ENCODE results near the gene MYO5C.

DNA sequence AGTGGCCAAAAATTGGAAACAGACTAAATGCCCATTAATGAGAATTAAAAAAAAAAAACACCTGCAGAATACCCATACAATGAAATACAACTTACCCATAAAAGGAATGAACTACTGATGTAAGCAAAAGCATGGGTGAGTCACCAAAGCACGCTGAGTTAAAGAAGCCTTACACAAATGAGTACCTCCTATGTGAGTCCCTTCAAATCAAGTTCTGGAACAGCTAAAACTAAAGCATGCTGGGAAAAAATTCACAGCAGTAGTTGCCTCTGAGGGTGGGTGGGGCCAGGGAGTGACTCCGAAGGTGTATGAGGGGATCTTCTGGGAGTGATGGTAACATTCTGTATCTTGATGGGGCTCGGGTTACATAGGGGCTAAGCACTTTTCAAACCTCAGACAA, 11.4 kb downstream of the MYO5C start:
- TF ChIP-seq, protein P1, sequence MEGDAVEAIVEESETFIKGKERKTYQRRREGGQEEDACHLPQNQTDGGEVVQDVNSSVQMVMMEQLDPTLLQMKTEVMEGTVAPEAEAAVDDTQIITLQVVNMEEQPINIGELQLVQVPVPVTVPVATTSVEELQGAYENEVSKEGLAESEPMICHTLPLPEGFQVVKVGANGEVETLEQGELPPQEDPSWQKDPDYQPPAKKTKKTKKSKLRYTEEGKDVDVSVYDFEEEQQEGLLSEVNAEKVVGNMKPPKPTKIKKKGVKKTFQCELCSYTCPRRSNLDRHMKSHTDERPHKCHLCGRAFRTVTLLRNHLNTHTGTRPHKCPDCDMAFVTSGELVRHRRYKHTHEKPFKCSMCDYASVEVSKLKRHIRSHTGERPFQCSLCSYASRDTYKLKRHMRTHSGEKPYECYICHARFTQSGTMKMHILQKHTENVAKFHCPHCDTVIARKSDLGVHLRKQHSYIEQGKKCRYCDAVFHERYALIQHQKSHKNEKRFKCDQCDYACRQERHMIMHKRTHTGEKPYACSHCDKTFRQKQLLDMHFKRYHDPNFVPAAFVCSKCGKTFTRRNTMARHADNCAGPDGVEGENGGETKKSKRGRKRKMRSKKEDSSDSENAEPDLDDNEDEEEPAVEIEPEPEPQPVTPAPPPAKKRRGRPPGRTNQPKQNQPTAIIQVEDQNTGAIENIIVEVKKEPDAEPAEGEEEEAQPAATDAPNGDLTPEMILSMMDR (IDR thresholded peaks at IDR 0.05): no peak
- TF ChIP-seq POLR2A (IDR thresholded peaks at IDR 0.05) (no peak), POLR2AphosphoS5 (IDR thresholded peaks at IDR 0.05) (no peak)

Measured in upper lobe of left lung (tissue), 4 donors.